Measurements from ENCODE around the gene ADCY5.
"Not testable (repeated sequence)": the region's sequence is repeated elsewhere in the genome, so short reads cannot be mapped to it uniquely, and the experiment has no call there.

ADCY5 gene

DNA sequence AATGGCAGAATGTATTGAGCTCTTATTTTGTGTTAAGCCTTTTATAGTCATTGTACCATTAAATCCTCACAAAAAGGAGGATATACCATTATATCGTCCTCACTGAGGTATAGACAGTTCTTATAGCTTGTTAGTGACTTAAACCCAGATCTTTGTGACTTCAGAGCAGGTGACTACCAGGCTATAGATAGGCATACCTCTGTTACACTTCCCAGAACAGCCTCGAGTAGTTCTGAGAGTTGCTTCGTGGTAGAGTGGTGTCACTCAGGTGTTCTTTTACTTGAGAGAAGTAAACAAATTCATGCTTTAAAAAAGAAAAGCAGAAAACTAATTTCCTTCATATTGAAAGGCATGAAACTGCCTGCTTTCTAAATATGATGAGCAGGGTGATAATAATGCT is 187.2 kb downstream of the ADCY5 start:
- no peak overlapping the region for H3K9ac ChIP-seq (ENCODE audit: low read depth, low read length)
- no peak overlapping the region for H3K4me3 ChIP-seq (ENCODE audit: low read depth, low read length)
- H3K27me3 ChIP-seq (ENCODE audit: control insufficient read depth, insufficient read depth, low read length): no peaks in the 10 kb centered on the region
- H3K9me3 ChIP-seq (ENCODE audit: control insufficient read depth, insufficient read depth, low read length): no peaks in the 10 kb centered on the region
- no peaks in the 10 kb centered on the region for H3K36me3 ChIP-seq (ENCODE audit: control insufficient read depth, insufficient read depth, low read length)
- H3K4me1 ChIP-seq (ENCODE audit: control insufficient read depth, insufficient read depth, low read length): no peaks in the 10 kb centered on the region

DNA sequence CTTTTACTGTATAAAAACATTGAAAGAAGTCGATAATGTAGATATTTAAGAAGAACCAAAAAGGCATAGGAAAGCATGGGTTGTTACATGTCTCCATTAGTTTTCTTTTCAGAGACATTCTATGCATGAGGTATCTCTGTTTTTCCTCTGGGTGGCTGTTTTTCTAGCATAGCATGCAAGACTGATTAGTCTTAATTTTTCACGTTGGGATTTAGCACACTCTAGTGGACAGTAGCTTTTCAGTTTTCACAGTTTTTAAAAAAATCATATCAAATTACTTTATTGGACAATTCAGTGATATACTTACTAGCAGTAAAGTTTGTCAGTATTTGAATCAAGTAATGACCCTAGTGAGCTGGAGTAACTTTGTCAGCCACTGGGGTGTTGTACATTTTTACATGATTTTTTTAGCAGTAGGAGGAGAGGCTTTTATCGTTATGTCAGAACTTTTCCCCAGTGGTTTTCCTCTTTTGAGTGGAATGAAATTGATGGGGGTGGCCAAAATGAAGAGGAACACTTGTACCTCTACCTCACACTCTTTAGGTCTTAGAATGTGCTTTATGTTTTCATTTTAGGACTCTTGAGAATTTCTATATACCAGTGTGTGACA is 190.0 kb downstream of the ADCY5 start:
- no peak overlapping the region for H3K9ac ChIP-seq (ENCODE audit: low read depth, low read length)
- no peaks in the 10 kb centered on the region for H3K4me1 ChIP-seq (ENCODE audit: control insufficient read depth, insufficient read depth, low read length)
- no peaks in the 10 kb centered on the region for H3K9me3 ChIP-seq (ENCODE audit: control insufficient read depth, insufficient read depth, low read length)
- no peaks in the 10 kb centered on the region for H3K36me3 ChIP-seq (ENCODE audit: control insufficient read depth, insufficient read depth, low read length)
- no peak overlapping the region for H3K4me3 ChIP-seq (ENCODE audit: low read depth, low read length)
- H3K27me3 ChIP-seq (ENCODE audit: control insufficient read depth, insufficient read depth, low read length): no peaks in the 10 kb centered on the region

DNA sequence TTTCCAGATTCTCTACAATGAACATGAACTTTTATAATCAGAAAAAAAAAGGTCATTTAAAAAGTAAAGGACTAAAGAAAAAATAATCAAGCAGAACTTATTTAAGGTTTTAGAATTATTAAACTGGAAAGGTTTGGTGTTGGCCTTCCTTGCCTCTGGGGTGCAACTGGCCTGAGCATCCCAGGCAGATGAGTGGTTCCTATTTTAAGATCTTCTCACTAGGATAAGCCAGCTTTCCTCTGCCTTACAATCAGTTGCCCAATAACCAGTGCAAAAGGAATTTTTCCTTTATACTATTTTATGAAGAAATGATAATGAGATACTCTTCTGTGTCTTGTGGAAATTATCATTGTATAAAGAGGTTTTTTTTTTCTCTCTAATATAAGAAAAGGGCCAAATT is 190.5 kb downstream of the ADCY5 start:
- no peaks in the 10 kb centered on the region for H3K4me1 ChIP-seq (ENCODE audit: control insufficient read depth, insufficient read depth, low read length)
- H3K9me3 ChIP-seq (ENCODE audit: control insufficient read depth, insufficient read depth, low read length): no peaks in the 10 kb centered on the region
- no peaks in the 10 kb centered on the region for H3K27me3 ChIP-seq (ENCODE audit: control insufficient read depth, insufficient read depth, low read length)
- H3K9ac ChIP-seq (ENCODE audit: low read depth, low read length): no peak overlapping the region
- H3K36me3 ChIP-seq (ENCODE audit: control insufficient read depth, insufficient read depth, low read length): no peaks in the 10 kb centered on the region
- H3K4me3 ChIP-seq (ENCODE audit: low read depth, low read length): no peak overlapping the region

DNA sequence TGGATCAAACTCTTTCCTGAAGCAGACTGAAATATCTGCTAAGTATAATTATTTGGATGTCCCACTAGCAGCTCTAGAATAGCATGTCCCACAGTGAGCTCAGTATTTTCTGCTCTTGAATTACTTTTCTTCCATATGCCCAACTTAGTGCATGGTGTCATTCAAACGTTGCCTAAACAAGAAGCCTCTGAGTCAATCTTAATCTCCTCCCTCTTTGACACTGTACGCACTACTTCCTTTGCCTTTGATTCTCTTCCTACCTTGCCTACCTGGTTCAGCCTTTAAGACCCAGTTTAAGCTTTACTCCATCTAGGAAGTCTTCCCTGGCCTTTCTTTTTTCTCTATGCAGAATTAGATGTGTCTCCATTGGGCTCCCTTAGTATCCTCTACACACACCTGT is 192.6 kb downstream of the ADCY5 start:
- Histone ChIP-seq H3K9me3 (ENCODE audit: control insufficient read depth, insufficient read depth, low read length) (no peaks in the 10 kb centered on the region), H3K27me3 (ENCODE audit: control insufficient read depth, insufficient read depth, low read length) (no peaks in the 10 kb centered on the region), H3K36me3 (ENCODE audit: control insufficient read depth, insufficient read depth, low read length) (no peaks in the 10 kb centered on the region), H3K4me3 (ENCODE audit: low read depth, low read length) (no peak overlapping the region), H3K4me1 (ENCODE audit: control insufficient read depth, insufficient read depth, low read length) (no peaks in the 10 kb centered on the region), H3K9ac (ENCODE audit: low read depth, low read length) (no peak overlapping the region)

DNA sequence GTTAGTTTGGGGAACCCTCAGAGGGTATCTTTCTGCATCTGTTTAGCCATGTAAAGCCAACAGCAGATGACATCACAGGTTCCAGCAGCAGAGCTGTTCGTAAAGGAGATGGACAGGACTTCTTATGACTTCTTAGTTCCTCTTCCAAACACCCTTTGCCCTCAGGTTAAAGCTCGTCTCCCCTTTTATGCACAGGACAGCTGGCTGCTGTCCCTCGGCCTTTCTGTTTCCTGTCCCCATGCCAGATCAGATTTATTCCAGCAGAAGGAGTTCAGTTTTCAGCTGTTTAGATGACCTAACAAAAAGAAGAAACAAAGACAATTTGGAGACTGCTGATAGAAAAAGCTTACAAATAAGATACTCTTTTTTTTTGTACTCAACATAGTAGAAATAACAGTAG is 202.0 kb downstream of the ADCY5 start:
- no peaks in the 10 kb centered on the region for H3K4me1 ChIP-seq (ENCODE audit: control insufficient read depth, insufficient read depth, low read length)
- H3K36me3 ChIP-seq (ENCODE audit: control insufficient read depth, insufficient read depth, low read length): peaks cover 3% of the 10 kb centered on the region
- no peak overlapping the region for H3K4me3 ChIP-seq (ENCODE audit: low read depth, low read length)
- H3K27me3 ChIP-seq (ENCODE audit: control insufficient read depth, insufficient read depth, low read length): no peaks in the 10 kb centered on the region
- H3K9ac ChIP-seq (ENCODE audit: low read depth, low read length): no peak overlapping the region
- no peaks in the 10 kb centered on the region for H3K9me3 ChIP-seq (ENCODE audit: control insufficient read depth, insufficient read depth, low read length)

DNA sequence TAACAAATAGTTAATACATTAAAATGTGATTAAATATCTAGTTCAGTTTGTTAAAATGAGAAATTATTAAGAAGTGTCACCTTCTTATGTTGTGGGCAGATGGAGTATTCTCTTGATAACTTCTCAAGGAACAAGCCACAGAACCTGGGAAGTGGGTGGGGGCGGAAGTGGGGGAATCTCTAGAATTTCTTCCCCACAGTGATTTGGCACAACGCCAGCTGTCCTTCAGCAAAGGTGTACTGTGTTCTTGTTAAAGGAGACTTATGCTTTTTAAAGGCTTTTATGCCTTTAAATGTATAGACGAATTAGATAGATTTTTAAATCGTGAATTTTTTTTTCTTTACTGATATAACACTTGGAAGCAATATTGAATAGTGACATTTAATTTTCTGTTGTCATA is 204.8 kb downstream of the ADCY5 start:
- H3K27me3 ChIP-seq (ENCODE audit: control insufficient read depth, insufficient read depth, low read length): no peaks in the 10 kb centered on the region
- H3K9me3 ChIP-seq (ENCODE audit: control insufficient read depth, insufficient read depth, low read length): no peaks in the 10 kb centered on the region
- H3K9ac ChIP-seq (ENCODE audit: low read depth, low read length): no peak overlapping the region
- H3K4me3 ChIP-seq (ENCODE audit: low read depth, low read length): no peak overlapping the region
- H3K4me1 ChIP-seq (ENCODE audit: control insufficient read depth, insufficient read depth, low read length): no peaks in the 10 kb centered on the region
- peaks cover 3% of the 10 kb centered on the region for H3K36me3 ChIP-seq (ENCODE audit: control insufficient read depth, insufficient read depth, low read length)

DNA sequence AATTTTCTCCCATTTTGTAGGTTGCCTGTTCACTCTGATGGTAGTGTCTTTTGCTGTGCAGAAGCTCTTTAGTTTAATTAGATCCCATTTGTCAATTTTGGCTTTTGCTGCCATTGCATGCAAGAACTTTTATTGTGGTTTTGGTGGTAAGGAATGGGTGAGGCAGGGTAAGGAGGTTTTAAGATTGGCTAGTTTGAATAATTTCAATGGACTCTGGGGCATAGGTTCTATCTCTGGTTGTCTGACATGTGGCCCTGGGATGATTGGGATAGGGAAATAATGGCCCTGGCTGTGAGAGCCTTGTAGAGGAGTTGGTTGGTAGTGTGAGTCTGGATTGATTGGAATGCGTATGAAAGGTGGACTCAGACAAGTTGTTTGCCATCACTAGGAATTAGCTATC is 209.1 kb downstream of the ADCY5 start:
- Histone ChIP-seq H3K27me3 (ENCODE audit: control insufficient read depth, insufficient read depth, low read length) (no peaks in the 10 kb centered on the region), H3K36me3 (ENCODE audit: control insufficient read depth, insufficient read depth, low read length) (no peaks in the 10 kb centered on the region), H3K9ac (ENCODE audit: low read depth, low read length) (no peak overlapping the region), H3K4me1 (ENCODE audit: control insufficient read depth, insufficient read depth, low read length) (no peaks in the 10 kb centered on the region), H3K9me3 (ENCODE audit: control insufficient read depth, insufficient read depth, low read length) (no peaks in the 10 kb centered on the region), H3K4me3 (ENCODE audit: low read depth, low read length) (no peak overlapping the region)

DNA sequence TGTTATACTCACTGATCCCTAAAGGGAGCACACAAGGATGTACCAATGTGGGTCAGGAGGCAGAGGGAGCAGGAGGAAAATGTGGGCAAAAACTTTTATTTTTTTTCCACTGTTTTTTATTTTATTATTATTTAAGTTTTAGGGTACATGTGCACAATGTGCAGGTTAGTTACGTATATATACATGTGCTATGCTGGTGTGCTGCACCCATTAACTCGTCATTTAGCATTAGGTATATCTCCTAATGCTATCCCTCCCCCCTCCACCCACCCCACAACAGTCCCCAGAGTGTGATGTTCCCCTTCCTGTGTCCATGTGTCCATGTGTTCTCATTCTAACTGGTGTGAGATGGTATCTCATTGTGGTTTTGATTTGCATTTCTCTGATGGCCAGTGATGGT is 209.7 kb downstream of the ADCY5 start:
- H3K9me3 ChIP-seq (ENCODE audit: control insufficient read depth, insufficient read depth, low read length); H3K4me3 ChIP-seq (ENCODE audit: low read depth, low read length); H3K27me3 ChIP-seq (ENCODE audit: control insufficient read depth, insufficient read depth, low read length); H3K36me3 ChIP-seq (ENCODE audit: control insufficient read depth, insufficient read depth, low read length); H3K4me1 ChIP-seq (ENCODE audit: control insufficient read depth, insufficient read depth, low read length); H3K9ac ChIP-seq (ENCODE audit: low read depth, low read length): not testable (repeated sequence)

DNA sequence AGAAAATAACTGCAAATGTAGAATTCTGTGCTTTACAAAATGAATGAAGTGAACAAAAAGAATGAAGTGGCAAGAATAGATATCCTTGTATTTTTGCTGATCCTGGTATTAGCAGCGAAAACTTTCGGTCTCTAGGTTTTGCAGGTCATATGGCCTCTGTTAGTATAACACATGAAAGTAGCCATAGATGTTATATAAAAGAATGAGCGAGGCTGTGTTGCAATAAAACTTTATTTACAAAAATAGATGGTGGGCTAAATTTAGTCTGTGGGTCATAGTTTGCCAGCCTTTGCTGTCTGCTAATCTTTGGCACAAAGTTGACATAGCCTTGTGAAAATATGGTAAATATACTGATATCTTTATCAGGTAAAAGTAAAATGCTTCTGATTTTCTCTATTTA is 212.0 kb downstream of the ADCY5 start:
- no peak overlapping the region for H3K4me3 ChIP-seq (ENCODE audit: low read depth, low read length)
- no peaks in the 10 kb centered on the region for H3K9me3 ChIP-seq (ENCODE audit: control insufficient read depth, insufficient read depth, low read length)
- H3K9ac ChIP-seq (ENCODE audit: low read depth, low read length): no peak overlapping the region
- H3K4me1 ChIP-seq (ENCODE audit: control insufficient read depth, insufficient read depth, low read length): no peaks in the 10 kb centered on the region
- H3K27me3 ChIP-seq (ENCODE audit: control insufficient read depth, insufficient read depth, low read length): no peaks in the 10 kb centered on the region
- H3K36me3 ChIP-seq (ENCODE audit: control insufficient read depth, insufficient read depth, low read length): no peaks in the 10 kb centered on the region

All from iPS-15b (cell line).